ENCODE data around the gene TBL1XR1. TPM values are rescaled to one million over a fixed set of nuclear protein-coding genes. Genes with fewer than 3 reads are reported as not detected.

The TBL1XR1 gene
- total RNA-seq, 4 donors from 2014 or later: 55.6 to 281 (median 102) TPM

GRCh38 chr3:177066068-177066467 is 131.2 kb downstream of the TBL1XR1 start:
- intact Hi-C loops (cut with DNase I; ENCODE audit: low total_unique reads): no loop called here
- no peak overlapping the region for H3K4me3 ChIP-seq
- H3K9me3 ChIP-seq: no peaks in the 10 kb centered on the region
- no peak for DNase-seq
- no peaks in the 10 kb centered on the region for H3K27me3 ChIP-seq
- H3K36me3 ChIP-seq: no peaks in the 10 kb centered on the region
- peaks cover 7 to 9% of the 10 kb centered on the region in 2 donors for H3K4me1 ChIP-seq
- no peak overlapping the region for H3K27ac ChIP-seq
- TF ChIP-seq POLR2A (IDR thresholded peaks at IDR 0.05): no peak
- TF ChIP-seq CTCF (IDR thresholded peaks at IDR 0.05): no peak

GRCh38 chr3:177065285-177066033 is 131.8 kb downstream of the TBL1XR1 start:
- TF ChIP-seq CTCF (IDR thresholded peaks at IDR 0.05) (no peak), POLR2A (IDR thresholded peaks at IDR 0.05) (no peak)
- DNase-seq: no peak
- peaks cover 7 to 8% of the 10 kb centered on the region in 2 donors for H3K4me1 ChIP-seq
- no peaks in the 10 kb centered on the region for H3K9me3 ChIP-seq
- no peaks in the 10 kb centered on the region for H3K36me3 ChIP-seq
- intact Hi-C loops (cut with DNase I; ENCODE audit: low total_unique reads): no loop called here
- no peak overlapping the region for H3K27ac ChIP-seq
- no peaks in the 10 kb centered on the region for H3K27me3 ChIP-seq
- H3K4me3 ChIP-seq: no peak overlapping the region

GRCh38 chr3:177062052-177062732 is 135.1 kb downstream of the TBL1XR1 start:
- H3K9me3 ChIP-seq: no peaks in the 10 kb centered on the region
- H3K27ac ChIP-seq: no peak overlapping the region
- H3K27me3 ChIP-seq: no peaks in the 10 kb centered on the region
- TF ChIP-seq POLR2A (IDR thresholded peaks at IDR 0.05) (no peak), CTCF (IDR thresholded peaks at IDR 0.05) (no peak)
- H3K4me1 ChIP-seq: peaks cover 0 to 7% of the 10 kb centered on the region in 2 donors
- intact Hi-C loops (cut with DNase I; ENCODE audit: low total_unique reads): no loop called here
- no peak overlapping the region for H3K4me3 ChIP-seq
- no peaks in the 10 kb centered on the region for H3K36me3 ChIP-seq
- no peak for DNase-seq

GRCh38 chr3:177061369-177061768 is 135.9 kb downstream of the TBL1XR1 start:
- TF ChIP-seq POLR2A (IDR thresholded peaks at IDR 0.05): no peak
- TF ChIP-seq CTCF (IDR thresholded peaks at IDR 0.05): no peak
- no peaks in the 10 kb centered on the region for H3K36me3 ChIP-seq
- H3K9me3 ChIP-seq: no peaks in the 10 kb centered on the region
- H3K27me3 ChIP-seq: no peaks in the 10 kb centered on the region
- no peak overlapping the region for H3K4me3 ChIP-seq
- peak overlapping the region in 1 of 2 donors; percentile 17 for H3K27ac ChIP-seq
- intact Hi-C loops (cut with DNase I; ENCODE audit: low total_unique reads): no loop called here
- DNase-seq: no peak
- peaks cover 0 to 7% of the 10 kb centered on the region in 2 donors for H3K4me1 ChIP-seq

GRCh38 chr3:177060492-177060891 is 136.8 kb downstream of the TBL1XR1 start:
- Histone ChIP-seq H3K4me3 (no peak overlapping the region), H3K36me3 (no peaks in the 10 kb centered on the region), H3K27ac (no peak overlapping the region), H3K4me1 (peaks cover under 1 to 6% of the 10 kb centered on the region in 2 donors), H3K9me3 (no peaks in the 10 kb centered on the region), H3K27me3 (no peaks in the 10 kb centered on the region)
- DNase-seq: no peak
- TF ChIP-seq CTCF (IDR thresholded peaks at IDR 0.05) (no peak), POLR2A (IDR thresholded peaks at IDR 0.05) (no peak)
- intact Hi-C loops (cut with DNase I; ENCODE audit: low total_unique reads): no loop called here
